ENCODE measurements around the gene C10orf67. TPM values are rescaled to one million over a fixed set of nuclear protein-coding genes. Genes with fewer than 3 reads are reported as not detected.
"Not testable (repeated sequence)": the region's sequence is repeated elsewhere in the genome, so short reads cannot be mapped to it uniquely, and the experiment has no call there.

C10orf67 gene
- total RNA-seq, 1 donor from 2014 or later = 0.33 TPM

DNA sequence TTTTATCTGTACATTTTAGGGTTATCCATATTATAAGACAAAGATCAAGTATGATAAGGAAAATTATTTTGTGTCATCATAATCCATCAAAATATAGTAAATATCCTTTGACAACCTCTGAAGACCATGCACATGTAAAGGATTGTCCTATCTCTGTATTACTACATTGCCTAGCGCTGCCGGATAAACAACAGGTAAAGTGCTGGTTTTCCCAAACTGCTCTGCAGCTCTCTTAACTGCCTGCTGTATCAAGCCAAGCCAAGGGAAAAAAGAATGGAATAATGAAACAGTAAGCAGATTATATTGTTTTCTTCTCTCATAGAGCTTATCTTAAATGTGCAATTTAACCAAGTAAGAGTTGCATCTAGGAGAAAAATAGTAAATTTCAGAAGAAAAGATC lies 81.7 kb downstream of the C10orf67 start:
- no peaks in the 10 kb centered on the region for H3K9me3 Mint-ChIP-seq
- no peak overlapping the region for H3K4me3 Mint-ChIP-seq
- H3K4me1 Mint-ChIP-seq = no peaks in the 10 kb centered on the region
- H3K27ac Mint-ChIP-seq (ENCODE audit: unreplicated experiment) = no peak overlapping the region
- TF ChIP-seq, protein P1, sequence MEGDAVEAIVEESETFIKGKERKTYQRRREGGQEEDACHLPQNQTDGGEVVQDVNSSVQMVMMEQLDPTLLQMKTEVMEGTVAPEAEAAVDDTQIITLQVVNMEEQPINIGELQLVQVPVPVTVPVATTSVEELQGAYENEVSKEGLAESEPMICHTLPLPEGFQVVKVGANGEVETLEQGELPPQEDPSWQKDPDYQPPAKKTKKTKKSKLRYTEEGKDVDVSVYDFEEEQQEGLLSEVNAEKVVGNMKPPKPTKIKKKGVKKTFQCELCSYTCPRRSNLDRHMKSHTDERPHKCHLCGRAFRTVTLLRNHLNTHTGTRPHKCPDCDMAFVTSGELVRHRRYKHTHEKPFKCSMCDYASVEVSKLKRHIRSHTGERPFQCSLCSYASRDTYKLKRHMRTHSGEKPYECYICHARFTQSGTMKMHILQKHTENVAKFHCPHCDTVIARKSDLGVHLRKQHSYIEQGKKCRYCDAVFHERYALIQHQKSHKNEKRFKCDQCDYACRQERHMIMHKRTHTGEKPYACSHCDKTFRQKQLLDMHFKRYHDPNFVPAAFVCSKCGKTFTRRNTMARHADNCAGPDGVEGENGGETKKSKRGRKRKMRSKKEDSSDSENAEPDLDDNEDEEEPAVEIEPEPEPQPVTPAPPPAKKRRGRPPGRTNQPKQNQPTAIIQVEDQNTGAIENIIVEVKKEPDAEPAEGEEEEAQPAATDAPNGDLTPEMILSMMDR (conservative IDR thresholded peaks at IDR 0.05) = no peak
- DNase-seq (ENCODE audit: low read depth, low spot score) = no peak
- H3K36me3 Mint-ChIP-seq (ENCODE audit: low read depth) = no peaks in the 10 kb centered on the region
- peaks cover 54% of the 10 kb centered on the region for H3K27me3 Mint-ChIP-seq (ENCODE audit: low read depth)

GRCh38 chr10:23258516-23258915 lies 86.1 kb downstream of the C10orf67 start:
- Mint-ChIP-seq H3K9me3 (no peaks in the 10 kb centered on the region), H3K27me3 (ENCODE audit: low read depth) (peaks cover 60% of the 10 kb centered on the region), H3K27ac (ENCODE audit: unreplicated experiment) (no peak overlapping the region), H3K4me3 (no peak overlapping the region), H3K4me1 (no peaks in the 10 kb centered on the region), H3K36me3 (ENCODE audit: low read depth) (no peaks in the 10 kb centered on the region)
- DNase-seq (ENCODE audit: low read depth, low spot score) = no peak
- TF ChIP-seq, protein P1 (conservative IDR thresholded peaks at IDR 0.05) = no peak

DNA sequence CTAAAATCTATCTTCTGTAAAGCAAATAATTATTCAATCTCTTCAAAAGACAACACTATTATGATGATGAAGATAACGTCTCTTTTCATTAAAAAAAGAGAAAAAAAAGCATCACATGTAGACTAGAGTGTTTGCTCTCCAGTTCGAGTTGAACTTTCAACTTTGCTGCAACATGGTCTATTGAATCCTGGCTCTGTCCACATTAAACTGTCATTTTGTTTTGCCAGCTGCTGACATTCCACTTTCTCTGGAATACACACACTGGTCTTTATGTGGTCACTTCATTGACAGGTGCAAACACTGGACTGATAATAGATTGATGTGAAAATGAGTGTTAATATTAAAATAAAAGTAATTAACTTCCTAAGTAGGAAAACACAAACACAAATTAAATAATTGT lies 90.8 kb downstream of the C10orf67 start:
- Mint-ChIP-seq H3K4me1 (no peaks in the 10 kb centered on the region), H3K9me3 (peaks cover 5% of the 10 kb centered on the region), H3K4me3 (no peak overlapping the region), H3K27ac (ENCODE audit: unreplicated experiment) (no peak overlapping the region), H3K27me3 (ENCODE audit: low read depth) (peaks cover 46% of the 10 kb centered on the region), H3K36me3 (ENCODE audit: low read depth) (no peaks in the 10 kb centered on the region)
- TF ChIP-seq, protein P1 (conservative IDR thresholded peaks at IDR 0.05) = no peak
- no peak for DNase-seq (ENCODE audit: low read depth, low spot score)

DNA sequence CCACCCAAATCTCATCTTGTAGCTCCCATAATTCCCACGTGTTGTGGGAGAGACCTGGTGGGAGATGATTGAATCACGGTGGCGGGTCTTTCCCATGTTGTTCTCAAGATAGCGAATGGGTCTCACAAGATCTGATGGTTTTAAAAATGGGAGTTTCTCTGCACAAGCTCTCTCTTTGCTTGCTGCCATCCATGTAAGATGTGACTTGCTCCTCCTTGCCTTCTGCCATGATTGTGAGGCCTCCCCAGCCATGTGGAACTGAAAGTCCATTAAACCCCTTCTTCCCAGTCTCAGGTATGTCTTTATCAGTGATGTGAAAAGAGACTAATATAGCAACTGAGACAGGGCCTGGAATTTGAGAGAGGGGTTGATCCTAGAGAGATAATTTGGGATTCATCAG lies 91.7 kb downstream of the C10orf67 start:
- not testable (repeated sequence) for H3K9me3 Mint-ChIP-seq; H3K4me1 Mint-ChIP-seq; H3K27ac Mint-ChIP-seq (ENCODE audit: unreplicated experiment); H3K36me3 Mint-ChIP-seq (ENCODE audit: low read depth); H3K4me3 Mint-ChIP-seq; DNase-seq (ENCODE audit: low read depth, low spot score)
- H3K27me3 Mint-ChIP-seq (ENCODE audit: low read depth) = peaks cover 50% of the 10 kb centered on the region

DNA sequence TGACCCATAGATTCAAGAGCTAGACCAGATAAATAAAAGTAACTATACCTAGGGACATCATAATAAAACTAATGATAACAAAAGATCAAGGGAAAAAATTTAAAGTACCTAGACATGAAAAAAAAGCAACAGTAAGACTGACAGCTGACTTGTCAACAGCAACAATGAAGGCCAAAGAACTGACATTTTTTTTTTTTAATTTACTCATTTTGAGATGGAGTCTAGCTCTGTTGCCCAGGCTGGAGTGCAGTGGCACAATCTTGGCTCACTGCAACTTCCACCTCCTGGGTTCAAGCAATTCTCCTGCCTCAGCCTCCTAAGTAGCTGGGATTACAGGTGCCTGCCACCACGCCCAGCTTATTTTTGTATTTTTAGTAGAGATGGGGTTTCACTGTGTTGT lies 102.8 kb downstream of the C10orf67 start:
- not testable (repeated sequence) for H3K4me1 Mint-ChIP-seq; H3K36me3 Mint-ChIP-seq (ENCODE audit: low read depth); H3K27ac Mint-ChIP-seq (ENCODE audit: unreplicated experiment); H3K4me3 Mint-ChIP-seq; DNase-seq (ENCODE audit: low read depth, low spot score)
- peaks cover 15% of the 10 kb centered on the region for H3K9me3 Mint-ChIP-seq
- peaks cover 31% of the 10 kb centered on the region for H3K27me3 Mint-ChIP-seq (ENCODE audit: low read depth)

DNA sequence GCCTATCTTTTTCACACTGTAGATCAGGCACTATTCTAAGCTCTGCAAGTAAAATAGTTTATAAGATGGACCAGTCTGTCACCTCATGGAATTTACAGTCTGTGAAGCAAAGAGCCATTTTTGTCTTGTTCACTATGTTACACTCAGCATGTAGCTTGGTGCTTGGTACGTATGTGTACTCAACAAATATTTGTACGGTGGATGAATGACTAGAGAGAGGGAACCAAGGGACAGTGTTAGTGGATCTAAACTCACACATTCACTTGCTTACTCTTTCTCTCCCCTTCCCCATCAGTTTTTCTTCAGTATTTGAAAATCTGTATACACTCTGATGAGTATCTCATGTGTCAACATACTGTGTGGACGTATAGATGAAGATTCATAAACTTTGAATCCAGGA lies 106.6 kb downstream of the C10orf67 start:
- peaks cover 44% of the 10 kb centered on the region for H3K27me3 Mint-ChIP-seq (ENCODE audit: low read depth)
- peaks cover 13% of the 10 kb centered on the region for H3K9me3 Mint-ChIP-seq
- peaks cover 2% of the 10 kb centered on the region for H3K36me3 Mint-ChIP-seq (ENCODE audit: low read depth)
- no peak overlapping the region for H3K4me3 Mint-ChIP-seq
- no peak overlapping the region for H3K27ac Mint-ChIP-seq (ENCODE audit: unreplicated experiment)
- TF ChIP-seq, protein P1 (conservative IDR thresholded peaks at IDR 0.05) = no peak
- DNase-seq (ENCODE audit: low read depth, low spot score) = no peak
- no peaks in the 10 kb centered on the region for H3K4me1 Mint-ChIP-seq

GRCh38 chr10:23230582-23230981 lies 114.0 kb downstream of the C10orf67 start:
- H3K27ac Mint-ChIP-seq (ENCODE audit: unreplicated experiment) = no peak overlapping the region
- no peaks in the 10 kb centered on the region for H3K4me1 Mint-ChIP-seq
- H3K4me3 Mint-ChIP-seq = no peak overlapping the region
- no peak for DNase-seq (ENCODE audit: low read depth, low spot score)
- peaks cover 80% of the 10 kb centered on the region for H3K27me3 Mint-ChIP-seq (ENCODE audit: low read depth)
- no peaks in the 10 kb centered on the region for H3K36me3 Mint-ChIP-seq (ENCODE audit: low read depth)
- TF ChIP-seq, protein P1 (conservative IDR thresholded peaks at IDR 0.05) = no peak
- peaks cover 11% of the 10 kb centered on the region for H3K9me3 Mint-ChIP-seq
